Peyer's patch (tissue), 4 donors: ENCODE measurements around the gene C10orf67.

ENCODE experiments used
- CTCF ChIP-seq, 6 experiments: fragments of 450-650 bp in 4 of 6; fragments of 200-600 bp in 2 of 6; sonication (generic) in 1 of 6; IDR thresholded peaks; one replicate each; pipeline ENCODE4 v1.5.1; 2017 to 2019; ENCODE audit warnings: antibody characterized with exemption in 6 of 6, mild to moderate bottlenecking in 3 of 6, moderate library complexity in 1 of 6
- POLR2A ChIP-seq, 2 donors: fragments of 450-650 bp; IDR thresholded peaks; one replicate each; pipeline ENCODE4 v1.5.1; 2017; ENCODE audit warnings: antibody characterized with exemption in 2 of 2, mild to moderate bottlenecking in 2 of 2, moderate library complexity in 2 of 2

- TF ChIP-seq CTCF (IDR thresholded peaks at IDR 0.05): no peak
- TF ChIP-seq POLR2A (IDR thresholded peaks at IDR 0.05): no peak
These were observed 171.2 kb downstream of the C10orf67 start for GRCh38 chr10:23173214-23174073.
